Smooth muscle cell (in vitro differentiated cells): ENCODE measurements around the gene DAZAP2. TPM values are rescaled to one million over a fixed set of nuclear protein-coding genes. Genes with fewer than 3 reads are reported as not detected.
"Not testable (repeated sequence)": the region's sequence is repeated elsewhere in the genome, so short reads cannot be mapped to it uniquely, and the experiment has no call there.

ENCODE experiments used
- DNase-seq: peaks from one replicate; lab custom pipeline; 2025; ENCODE audit not compliant: unreplicated experiment; lab: John Stamatoyannopoulos, UW
- H2AFZ ChIP-seq: fragments of 200-600 bp; sonication (generic); 2 replicates; pipeline ENCODE4 v1.6.0; 2016; ENCODE audit warnings: antibody characterized with exemption, low read depth, mild to moderate bottlenecking
- H3F3A ChIP-seq: fragments of 200-600 bp; sonication (generic); 2 replicates; pipeline ENCODE4 v1.6.0; 2017; ENCODE audit warnings: antibody characterized with exemption, low read depth
- H3K27ac ChIP-seq: fragments of 200-600 bp; sonication (generic); 2 replicates; pipeline ENCODE4 v1.5.1; 2016; ENCODE audit warnings: low read depth, mild to moderate bottlenecking
- H3K27me3 ChIP-seq: fragments of 200-600 bp; sonication (generic); 2 replicates; pipeline ENCODE4 v1.6.1; 2016; ENCODE audit warnings: low read depth, mild to moderate bottlenecking
- H3K36me3 ChIP-seq: fragments of 200-600 bp; sonication (generic); 2 replicates; pipeline ENCODE4 v1.5.1; 2016; ENCODE audit warnings: low read depth
- H3K4me1 ChIP-seq: fragments of 200-600 bp; sonication (generic); 2 replicates; pipeline ENCODE4 v1.5.1; 2016; ENCODE audit warnings: low read depth
- H3K4me2 ChIP-seq: fragments of 200-600 bp; sonication (generic); 2 replicates; pipeline ENCODE4 v1.6.0; 2016; ENCODE audit warnings: mild to moderate bottlenecking
- H3K4me3 ChIP-seq: fragments of 200-600 bp; sonication (generic); 2 replicates; pipeline ENCODE4 v1.5.1; 2016; ENCODE audit warnings: mild to moderate bottlenecking
- H3K79me2 ChIP-seq: fragments of 200-600 bp; sonication (generic); 2 replicates; pipeline ENCODE4 v1.6.0; 2016; ENCODE audit warnings: low read depth, mild to moderate bottlenecking
- H3K9ac ChIP-seq: fragments of 200-600 bp; sonication (generic); 2 replicates; pipeline ENCODE4 v1.6.0; 2016; ENCODE audit warnings: low read depth
- H3K9me3 ChIP-seq: fragments of 200-600 bp; sonication (generic); replicated peaks from 2 replicates; pipeline ENCODE4 v1.5.1; 2016; ENCODE audit warnings: low read depth
- H4K20me1 ChIP-seq: fragments of 200-600 bp; sonication (generic); 2 replicates; pipeline ENCODE4 v1.6.0; 2016; ENCODE audit warnings: low read depth
- WGBS: methylation state at CpG from one replicate; pipeline ENCODE4 v1.1.7; 2016; ENCODE audit warnings: low lambda C conversion rate; 5-methylcytosine and 5-hydroxymethylcytosine counted together
- polyA plus RNA-seq: library from polyadenylated mRNA; unstranded; fragments of >200 nt; fragmentation: Nextera tagmentation; extraction: Ambion mirVana; gene quantifications from 2 replicates; pipeline ENCODE4 v1.2.1, GENCODE V29; 2016
- total RNA-seq: library from RNA; depleted of rRNA; stranded (reverse); fragments of >200 nt; gene quantifications from 2 replicates; pipeline ENCODE4 v1.2.3, GENCODE V29; 2014
- TF ChIP-seq, protein P1 (sequence below): fragments of 200-600 bp; sonication (generic); IDR thresholded peaks from 2 replicates; pipeline ENCODE4 v1.5.1; 2017; ENCODE audit warnings: borderline replicate concordance, mild to moderate bottlenecking, antibody characterized with exemption; ENCODE audit not compliant: insufficient read depth, poor library complexity, severe bottlenecking

The DAZAP2 gene
- total and polyA plus RNA-seq, 2 experiments from 2014 or later: 166 to 208 TPM

DNA sequence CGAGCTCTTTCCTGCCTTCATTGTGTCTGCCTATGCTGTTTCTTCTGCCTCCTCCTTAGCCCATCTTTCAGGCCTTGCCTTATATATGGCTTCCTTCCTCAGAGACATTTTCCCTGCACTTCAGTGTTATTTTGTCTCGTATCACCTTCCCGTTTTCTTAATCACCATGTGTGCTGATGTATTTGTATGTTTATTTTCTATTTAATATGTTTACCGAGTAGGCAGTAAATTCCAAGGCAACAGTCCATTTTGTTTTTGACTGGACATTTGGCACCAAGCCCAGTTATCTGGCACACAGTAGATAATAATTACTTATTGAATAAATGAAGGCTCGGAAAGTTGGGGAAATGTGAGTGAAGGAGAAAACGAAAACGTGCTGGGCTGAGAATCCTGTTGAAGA is 16.2 kb upstream of the DAZAP2 start:
- H3K4me1 ChIP-seq: no peaks in the 10 kb centered on the region

GRCh38 chr12:51224625-51225024 is 14.0 kb upstream of the DAZAP2 start:
- H3K4me2 ChIP-seq: no peak overlapping the region
- no peak for DNase-seq
- no peaks in the 10 kb centered on the region for H3F3A ChIP-seq
- H3K79me2 ChIP-seq: peaks cover 3% of the 10 kb centered on the region
- H2AFZ ChIP-seq: no peak overlapping the region
- TF ChIP-seq, protein P1, sequence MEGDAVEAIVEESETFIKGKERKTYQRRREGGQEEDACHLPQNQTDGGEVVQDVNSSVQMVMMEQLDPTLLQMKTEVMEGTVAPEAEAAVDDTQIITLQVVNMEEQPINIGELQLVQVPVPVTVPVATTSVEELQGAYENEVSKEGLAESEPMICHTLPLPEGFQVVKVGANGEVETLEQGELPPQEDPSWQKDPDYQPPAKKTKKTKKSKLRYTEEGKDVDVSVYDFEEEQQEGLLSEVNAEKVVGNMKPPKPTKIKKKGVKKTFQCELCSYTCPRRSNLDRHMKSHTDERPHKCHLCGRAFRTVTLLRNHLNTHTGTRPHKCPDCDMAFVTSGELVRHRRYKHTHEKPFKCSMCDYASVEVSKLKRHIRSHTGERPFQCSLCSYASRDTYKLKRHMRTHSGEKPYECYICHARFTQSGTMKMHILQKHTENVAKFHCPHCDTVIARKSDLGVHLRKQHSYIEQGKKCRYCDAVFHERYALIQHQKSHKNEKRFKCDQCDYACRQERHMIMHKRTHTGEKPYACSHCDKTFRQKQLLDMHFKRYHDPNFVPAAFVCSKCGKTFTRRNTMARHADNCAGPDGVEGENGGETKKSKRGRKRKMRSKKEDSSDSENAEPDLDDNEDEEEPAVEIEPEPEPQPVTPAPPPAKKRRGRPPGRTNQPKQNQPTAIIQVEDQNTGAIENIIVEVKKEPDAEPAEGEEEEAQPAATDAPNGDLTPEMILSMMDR: no peak
- no peaks in the 10 kb centered on the region for H3K4me1 ChIP-seq
- no peaks in the 10 kb centered on the region for H3K27me3 ChIP-seq
- H3K9me3 ChIP-seq: no peaks in the 10 kb centered on the region
- no peaks in the 10 kb centered on the region for H3K36me3 ChIP-seq
- H3K27ac ChIP-seq: no peak overlapping the region
- H3K9ac ChIP-seq: no peak overlapping the region
- no peak overlapping the region for H3K4me3 ChIP-seq
- no peaks in the 10 kb centered on the region for H4K20me1 ChIP-seq
- WGBS: 86% methylated on average over 3 of the region's 3 CpGs

More for the DNA sequence above, 16.2 kb upstream of the DAZAP2 start:
- no peak overlapping the region for H3K27ac ChIP-seq
- TF ChIP-seq, protein P1: no peak
- DNase-seq: no peak
- H3K27me3 ChIP-seq: no peaks in the 10 kb centered on the region
- peaks cover 3% of the 10 kb centered on the region for H3K79me2 ChIP-seq
- WGBS: 83% methylated on average over 7 of the region's 7 CpGs
- H2AFZ ChIP-seq: no peak overlapping the region
- H3K4me3 ChIP-seq: no peak overlapping the region
- H4K20me1 ChIP-seq: no peaks in the 10 kb centered on the region
- no peaks in the 10 kb centered on the region for H3K9me3 ChIP-seq
- no peak overlapping the region for H3K9ac ChIP-seq
- H3K36me3 ChIP-seq: no peaks in the 10 kb centered on the region
- no peak overlapping the region for H3K4me2 ChIP-seq
- no peaks in the 10 kb centered on the region for H3F3A ChIP-seq

GRCh38 chr12:51225234-51225633 is 13.4 kb upstream of the DAZAP2 start:
- no peaks in the 10 kb centered on the region for H3F3A ChIP-seq
- H3K36me3 ChIP-seq: no peaks in the 10 kb centered on the region
- no peaks in the 10 kb centered on the region for H4K20me1 ChIP-seq
- no peaks in the 10 kb centered on the region for H3K9me3 ChIP-seq
- H3K4me2 ChIP-seq: no peak overlapping the region
- 97% methylated on average over 4 of the region's 4 CpGs for WGBS
- no peaks in the 10 kb centered on the region for H3K27me3 ChIP-seq
- H3K9ac ChIP-seq: no peak overlapping the region
- no peak overlapping the region for H2AFZ ChIP-seq
- H3K4me1 ChIP-seq: no peaks in the 10 kb centered on the region
- DNase-seq: no peak
- H3K79me2 ChIP-seq: peaks cover 3% of the 10 kb centered on the region
- no peak overlapping the region for H3K4me3 ChIP-seq
- TF ChIP-seq, protein P1: no peak
- no peak overlapping the region for H3K27ac ChIP-seq

GRCh38 chr12:51225771-51226170 is 12.9 kb upstream of the DAZAP2 start:
- no peaks in the 10 kb centered on the region for H3K36me3 ChIP-seq
- no peak for DNase-seq
- H3K4me2 ChIP-seq: no peak overlapping the region
- no peaks in the 10 kb centered on the region for H3K4me1 ChIP-seq
- WGBS: 94% methylated on average over 2 of the region's 2 CpGs
- H3K4me3 ChIP-seq: no peak overlapping the region
- TF ChIP-seq, protein P1: no peak
- H3F3A ChIP-seq: no peaks in the 10 kb centered on the region
- no peaks in the 10 kb centered on the region for H4K20me1 ChIP-seq
- no peak overlapping the region for H3K27ac ChIP-seq
- no peaks in the 10 kb centered on the region for H3K9me3 ChIP-seq
- no peak overlapping the region for H3K9ac ChIP-seq
- H3K79me2 ChIP-seq: peaks cover 3% of the 10 kb centered on the region
- H3K27me3 ChIP-seq: no peaks in the 10 kb centered on the region
- H2AFZ ChIP-seq: no peak overlapping the region

GRCh38 chr12:51227112-51227511 is 11.5 kb upstream of the DAZAP2 start:
- H3K4me3 ChIP-seq, H3K27me3 ChIP-seq, DNase-seq, H3K4me2 ChIP-seq, H2AFZ ChIP-seq, H3K9me3 ChIP-seq, H3K36me3 ChIP-seq, H3K4me1 ChIP-seq, H3K27ac ChIP-seq, H3K9ac ChIP-seq, H3F3A ChIP-seq, H3K79me2 ChIP-seq, H4K20me1 ChIP-seq: not testable (repeated sequence)
- 61% methylated on average over 5 of the region's 5 CpGs for WGBS
